ENCODE data around the gene PIGM.
"Not testable (repeated sequence)": the region's sequence is repeated elsewhere in the genome, so short reads cannot be mapped to it uniquely, and the experiment has no call there.

The PIGM gene

GRCh38 chr1:160053548-160054365, 22.0 kb upstream of the PIGM start:
- H3K4me1 Mint-ChIP-seq, result peaks cover 8% of the 10 kb centered on the region
- no peak overlapping the region for H3K4me3 Mint-ChIP-seq
- TF ChIP-seq, protein P1, sequence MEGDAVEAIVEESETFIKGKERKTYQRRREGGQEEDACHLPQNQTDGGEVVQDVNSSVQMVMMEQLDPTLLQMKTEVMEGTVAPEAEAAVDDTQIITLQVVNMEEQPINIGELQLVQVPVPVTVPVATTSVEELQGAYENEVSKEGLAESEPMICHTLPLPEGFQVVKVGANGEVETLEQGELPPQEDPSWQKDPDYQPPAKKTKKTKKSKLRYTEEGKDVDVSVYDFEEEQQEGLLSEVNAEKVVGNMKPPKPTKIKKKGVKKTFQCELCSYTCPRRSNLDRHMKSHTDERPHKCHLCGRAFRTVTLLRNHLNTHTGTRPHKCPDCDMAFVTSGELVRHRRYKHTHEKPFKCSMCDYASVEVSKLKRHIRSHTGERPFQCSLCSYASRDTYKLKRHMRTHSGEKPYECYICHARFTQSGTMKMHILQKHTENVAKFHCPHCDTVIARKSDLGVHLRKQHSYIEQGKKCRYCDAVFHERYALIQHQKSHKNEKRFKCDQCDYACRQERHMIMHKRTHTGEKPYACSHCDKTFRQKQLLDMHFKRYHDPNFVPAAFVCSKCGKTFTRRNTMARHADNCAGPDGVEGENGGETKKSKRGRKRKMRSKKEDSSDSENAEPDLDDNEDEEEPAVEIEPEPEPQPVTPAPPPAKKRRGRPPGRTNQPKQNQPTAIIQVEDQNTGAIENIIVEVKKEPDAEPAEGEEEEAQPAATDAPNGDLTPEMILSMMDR (IDR thresholded peaks at IDR 0.05; ENCODE audit: unreplicated experiment in 3 of 3), result no peak
- H3K36me3 Mint-ChIP-seq (ENCODE audit: low read depth), result no peaks in the 10 kb centered on the region
- H3K27ac Mint-ChIP-seq, result no peak overlapping the region
- peaks cover 39% of the 10 kb centered on the region for H3K27me3 Mint-ChIP-seq (ENCODE audit: low read depth)
- no peaks in the 10 kb centered on the region for H3K9me3 Mint-ChIP-seq

DNA sequence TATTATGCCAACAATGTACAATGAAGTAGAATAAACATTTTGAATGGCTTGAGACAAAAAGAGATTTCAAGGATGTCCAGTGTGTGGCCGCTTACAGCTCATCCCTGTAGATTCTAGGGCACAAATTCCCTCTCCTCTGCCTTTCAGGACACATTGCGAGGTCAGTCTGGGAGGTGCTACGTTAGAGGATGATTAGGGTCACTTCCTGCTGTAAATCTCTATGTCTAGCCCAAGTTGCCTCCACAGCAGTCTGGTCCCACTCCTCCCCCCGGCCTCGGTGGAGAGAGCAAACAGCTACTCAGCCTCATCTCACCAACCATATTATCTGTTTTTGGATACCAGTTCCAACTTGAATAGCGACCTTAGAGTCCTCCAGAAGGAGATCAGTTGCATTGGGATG, 21.1 kb upstream of the PIGM start:
- peaks cover 11% of the 10 kb centered on the region for H3K4me1 Mint-ChIP-seq
- peak overlapping the region in 1 of 3 experiments; percentile 15 for H3K27ac Mint-ChIP-seq
- H3K27me3 Mint-ChIP-seq (ENCODE audit: low read depth), result peaks cover 33% of the 10 kb centered on the region
- H3K4me3 Mint-ChIP-seq, result no peak overlapping the region
- no peaks in the 10 kb centered on the region for H3K9me3 Mint-ChIP-seq
- no peaks in the 10 kb centered on the region for H3K36me3 Mint-ChIP-seq (ENCODE audit: low read depth)
- TF ChIP-seq, protein P1 (IDR thresholded peaks at IDR 0.05; ENCODE audit: unreplicated experiment in 3 of 3), result no peak

DNA sequence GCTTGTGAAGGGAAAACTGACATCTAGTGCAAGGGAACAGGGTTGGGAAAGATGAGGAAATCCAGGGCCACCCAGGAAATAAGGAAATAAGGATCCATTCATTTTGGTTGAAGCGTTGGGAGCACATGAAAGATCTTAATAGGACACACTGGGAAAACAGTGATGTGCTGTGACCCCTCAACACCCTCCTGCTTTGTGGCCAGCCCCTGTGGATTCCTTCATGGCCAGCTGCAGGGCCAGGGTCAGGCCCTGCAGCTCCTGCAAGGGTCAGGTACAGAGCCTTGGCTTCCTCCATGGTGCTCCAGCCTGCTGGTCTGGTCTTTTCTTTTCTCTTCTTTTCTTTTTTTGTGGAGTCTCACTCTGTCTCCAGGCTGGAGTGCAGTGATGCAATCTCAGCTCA, 18.8 kb upstream of the PIGM start:
- H3K4me1 Mint-ChIP-seq, result peaks cover 24% of the 10 kb centered on the region
- H3K27me3 Mint-ChIP-seq (ENCODE audit: low read depth), result peaks cover 28% of the 10 kb centered on the region
- no peak overlapping the region for H3K27ac Mint-ChIP-seq
- H3K9me3 Mint-ChIP-seq, result no peaks in the 10 kb centered on the region
- TF ChIP-seq, protein P1 (IDR thresholded peaks at IDR 0.05; ENCODE audit: unreplicated experiment in 3 of 3), result no peak
- H3K4me3 Mint-ChIP-seq, result no peak overlapping the region
- H3K36me3 Mint-ChIP-seq (ENCODE audit: low read depth), result no peaks in the 10 kb centered on the region

DNA sequence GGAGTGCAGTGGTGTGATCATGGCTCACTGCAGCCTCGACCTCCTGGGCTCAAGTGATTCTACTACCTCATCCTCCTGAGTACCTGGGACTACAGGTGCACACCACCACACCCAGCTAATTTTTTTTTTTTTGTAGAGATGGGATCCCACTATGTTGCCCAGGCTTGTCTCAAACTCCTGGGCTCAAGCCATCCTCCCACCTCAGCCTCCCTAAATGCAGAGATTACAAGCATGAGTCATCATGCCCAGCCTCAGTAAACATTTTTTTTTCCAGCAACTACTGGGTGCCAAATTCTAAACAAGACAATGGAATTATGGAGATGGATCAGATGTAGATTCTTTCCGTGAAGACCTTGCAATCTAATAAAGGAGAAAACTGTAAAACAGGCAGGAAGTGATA, 18.4 kb upstream of the PIGM start:
- not testable (repeated sequence) for H3K9me3 Mint-ChIP-seq; H3K4me3 Mint-ChIP-seq; H3K36me3 Mint-ChIP-seq (ENCODE audit: low read depth); H3K27ac Mint-ChIP-seq
- H3K4me1 Mint-ChIP-seq, result peaks cover 24% of the 10 kb centered on the region
- H3K27me3 Mint-ChIP-seq (ENCODE audit: low read depth), result peaks cover 28% of the 10 kb centered on the region

GRCh38 chr1:160049101-160049500, 17.3 kb upstream of the PIGM start:
- Mint-ChIP-seq H3K4me3 (no peak overlapping the region), H3K27me3 (ENCODE audit: low read depth) (peaks cover 27% of the 10 kb centered on the region)
- TF ChIP-seq, protein P1 (IDR thresholded peaks at IDR 0.05; ENCODE audit: unreplicated experiment in 3 of 3), result no peak

GRCh38 chr1:160048335-160048734, 16.5 kb upstream of the PIGM start:
- Mint-ChIP-seq H3K9me3 (no peaks in the 10 kb centered on the region), H3K4me1 (peaks cover 24% of the 10 kb centered on the region), H3K36me3 (ENCODE audit: low read depth) (no peaks in the 10 kb centered on the region), H3K27ac (no peak overlapping the region), H3K27me3 (ENCODE audit: low read depth) (peaks cover 25% of the 10 kb centered on the region), H3K4me3 (no peak overlapping the region)
- TF ChIP-seq, protein P1 (IDR thresholded peaks at IDR 0.05; ENCODE audit: unreplicated experiment in 3 of 3), result no peak

More at GRCh38 chr1:160049101-160049500, 17.3 kb upstream of the PIGM start:
- no peaks in the 10 kb centered on the region for H3K36me3 Mint-ChIP-seq (ENCODE audit: low read depth)
- H3K9me3 Mint-ChIP-seq, result no peaks in the 10 kb centered on the region
- H3K27ac Mint-ChIP-seq, result peak overlapping the region in 1 of 3 experiments; percentile 4
- H3K4me1 Mint-ChIP-seq, result peaks cover 24% of the 10 kb centered on the region
